ENCODE data around the gene DDC.
A peak's percentile ranks its signal among the peaks of the same experiment; 100 is the strongest.
"Not testable (repeated sequence)": the region's sequence is repeated elsewhere in the genome, so short reads cannot be mapped to it uniquely, and the experiment has no call there.

The DDC gene

GRCh38 chr7:50479743-50480517, 85.3 kb downstream of the DDC start:
- DNase-seq = no peak

GRCh38 chr7:50477640-50478039, 87.6 kb downstream of the DDC start:
- DNase-seq = no peak

DNA sequence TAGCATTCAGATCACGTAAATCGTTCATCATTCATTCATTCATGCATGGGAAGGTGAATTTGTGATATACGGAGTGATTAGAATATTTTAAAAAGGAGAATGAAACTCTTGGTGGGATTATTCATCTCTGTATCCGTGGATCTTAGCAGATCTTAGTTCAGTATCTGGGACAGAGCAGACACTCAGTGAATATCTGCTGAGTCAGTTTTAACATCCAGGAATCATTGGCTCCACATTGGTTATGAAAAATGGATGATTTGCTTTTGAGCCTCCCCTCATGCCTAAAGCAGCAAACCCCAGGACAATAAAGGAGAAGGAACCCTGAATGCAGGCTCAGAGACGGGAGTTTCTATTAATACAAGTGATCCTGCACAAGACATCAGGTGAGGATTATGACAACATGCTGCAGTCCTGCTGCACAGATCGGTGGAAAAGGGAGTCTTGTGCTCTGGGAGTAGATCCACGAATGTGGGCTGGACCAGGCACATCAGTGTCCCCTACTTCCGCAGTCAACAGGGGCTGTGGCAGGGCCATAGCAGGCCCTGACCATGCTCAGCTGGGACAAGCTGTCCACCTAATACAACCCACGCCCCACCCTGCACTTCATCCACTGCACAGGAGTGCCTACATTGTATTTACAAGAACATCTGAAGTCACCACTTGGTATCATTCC, 88.1 kb downstream of the DDC start:
- no peak for DNase-seq

DNA sequence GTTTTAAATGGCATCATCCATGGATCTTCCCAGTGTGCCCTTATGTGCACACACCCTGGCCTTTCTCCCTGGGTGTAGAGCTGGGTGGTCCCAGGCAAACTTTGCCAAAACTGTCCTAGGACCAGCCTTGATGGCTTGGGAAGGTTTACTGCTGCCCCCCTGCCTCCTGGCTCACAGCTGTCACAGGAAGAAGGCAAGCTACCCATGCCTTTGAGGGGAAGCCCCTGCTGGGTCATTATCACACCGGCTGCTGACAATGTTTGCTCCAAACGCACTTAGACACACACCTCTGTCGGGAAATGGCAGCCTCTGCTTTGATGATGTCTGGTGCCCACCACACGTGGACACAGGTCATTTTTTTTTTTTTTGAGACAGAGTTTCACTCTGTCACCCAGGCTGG, 89.9 kb downstream of the DDC start:
- DNase-seq = no peak

- DNase-seq = no peak
Observed at GRCh38 chr7:50474382-50475160, 90.6 kb downstream of the DDC start.

- peak; percentile 5 for DNase-seq
Observed at GRCh38 chr7:50473531-50473930, 91.7 kb downstream of the DDC start.

- no peak for DNase-seq
Observed at GRCh38 chr7:50472427-50472826, 92.8 kb downstream of the DDC start.

- no peak for DNase-seq
Observed at GRCh38 chr7:50471970-50472369, 93.2 kb downstream of the DDC start.

DNA sequence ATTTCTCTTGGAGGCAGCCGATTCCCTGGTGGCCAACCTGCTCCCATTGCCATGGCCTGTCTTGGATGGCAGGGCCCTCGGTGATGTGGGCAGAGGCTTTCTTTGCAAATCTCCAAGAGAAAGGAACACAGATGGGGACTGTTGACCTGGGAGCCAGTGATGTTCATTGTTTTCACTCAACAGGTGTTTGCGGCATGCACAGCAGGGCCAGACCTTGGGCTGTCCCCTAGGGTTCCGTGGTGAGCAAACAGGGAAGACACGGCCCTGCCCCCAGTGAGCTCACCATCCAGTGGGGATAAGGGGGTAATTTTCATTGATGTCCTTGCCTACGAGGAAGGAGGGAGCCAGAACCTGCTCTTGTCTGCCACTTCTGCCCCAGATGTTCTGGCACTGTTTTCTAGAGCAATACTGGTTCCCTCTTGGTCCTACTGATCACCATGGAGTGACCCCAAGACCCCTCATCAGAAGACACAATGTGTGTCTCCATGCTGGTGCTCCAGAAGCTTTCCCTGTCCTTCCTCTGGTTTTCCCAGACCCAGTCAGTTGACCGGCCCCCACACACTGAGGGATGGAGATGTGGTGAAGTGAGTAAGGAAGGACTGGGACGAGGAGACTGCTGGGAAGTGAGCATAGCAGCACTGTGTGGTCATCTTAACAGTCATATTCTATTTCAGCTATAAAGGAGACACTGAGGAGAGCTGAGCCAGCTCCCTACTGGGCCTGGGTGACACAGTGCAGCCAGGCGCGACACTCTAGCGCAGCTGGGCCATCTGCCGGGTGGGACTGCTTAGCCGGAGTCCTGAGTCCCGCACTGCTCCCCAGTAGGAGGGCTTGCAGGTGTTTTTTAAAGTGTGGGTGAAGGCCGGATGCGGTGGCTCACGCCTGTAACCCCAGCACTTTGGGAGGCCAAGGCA, 94.7 kb downstream of the DDC start:
- peak; percentile 3 for DNase-seq

- DNase-seq = no peak
Observed at GRCh38 chr7:50469181-50469580, 96.0 kb downstream of the DDC start.

DNA sequence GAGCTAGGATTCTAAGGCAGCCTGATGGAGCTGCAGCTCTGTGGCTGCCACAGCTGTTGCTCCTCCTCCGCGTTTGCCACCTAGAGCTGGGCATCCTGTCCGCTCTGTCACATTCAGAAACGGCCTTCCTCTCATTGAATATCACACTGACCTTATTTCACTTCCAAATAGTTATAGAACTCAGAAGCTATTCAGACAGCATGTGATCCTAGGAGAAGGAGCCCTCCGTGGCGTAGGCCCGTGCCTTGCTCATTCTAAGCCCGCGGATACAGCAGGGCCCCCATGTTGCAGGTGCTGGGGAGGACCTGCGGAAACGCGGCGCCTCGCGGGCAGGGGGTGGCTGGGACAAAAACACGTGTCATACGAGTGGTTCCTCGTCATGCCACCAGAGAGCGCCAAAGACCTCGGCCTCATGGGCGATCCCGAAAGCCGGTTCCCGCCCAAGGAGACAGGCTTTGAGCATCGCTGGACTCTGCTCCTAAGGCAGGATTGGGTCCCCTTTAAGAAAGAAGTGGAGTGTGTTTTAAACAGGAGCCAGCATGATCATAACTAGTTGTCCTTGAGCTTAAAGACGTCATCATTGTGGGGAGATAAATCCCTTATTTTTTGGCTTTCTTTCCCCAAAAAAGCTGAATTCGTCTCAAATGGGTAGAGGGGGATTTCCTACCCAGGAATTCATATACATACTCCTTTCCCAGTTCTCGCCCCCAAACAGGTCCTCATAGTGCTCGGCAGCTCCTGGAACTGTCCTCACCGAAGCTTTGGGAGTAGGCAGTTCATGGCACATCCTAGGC, 97.2 kb downstream of the DDC start:
- peak; percentile 65 for DNase-seq

GRCh38 chr7:50466815-50467585, 98.2 kb downstream of the DDC start:
- no peak for DNase-seq

- DNase-seq = no peak
Observed at GRCh38 chr7:50463035-50463434, 102.2 kb downstream of the DDC start.

DNA sequence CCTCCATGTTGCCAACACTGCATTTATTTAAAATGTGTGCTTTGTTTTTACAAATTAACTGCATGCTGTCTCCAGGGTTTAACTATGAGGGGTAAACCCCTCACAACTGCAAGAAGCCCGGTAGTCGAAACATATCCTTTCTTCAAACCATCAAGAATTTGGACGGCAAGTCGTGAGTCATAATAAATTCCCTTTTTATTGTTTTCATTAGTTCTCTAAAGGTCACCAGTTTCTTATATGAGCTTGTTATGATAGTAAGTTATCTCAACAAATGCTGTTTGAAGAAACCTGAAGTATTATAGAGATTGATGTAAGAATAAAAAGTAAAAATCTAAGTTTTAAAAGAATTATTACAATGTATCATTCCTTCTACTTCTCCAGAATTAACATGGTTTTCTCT, 102.8 kb downstream of the DDC start:
- no peak for DNase-seq

GRCh38 chr7:50461695-50462094, 103.5 kb downstream of the DDC start:
- no peak for DNase-seq

GRCh38 chr7:50459183-50459582, 106.0 kb downstream of the DDC start:
- not testable (repeated sequence) for DNase-seq

- DNase-seq = not testable (repeated sequence)
Observed at GRCh38 chr7:50458651-50459050, 106.6 kb downstream of the DDC start.

GRCh38 chr7:50456371-50457123, 108.7 kb downstream of the DDC start:
- DNase-seq = no peak

GRCh38 chr7:50455658-50456057, 109.5 kb downstream of the DDC start:
- DNase-seq = no peak

DNA sequence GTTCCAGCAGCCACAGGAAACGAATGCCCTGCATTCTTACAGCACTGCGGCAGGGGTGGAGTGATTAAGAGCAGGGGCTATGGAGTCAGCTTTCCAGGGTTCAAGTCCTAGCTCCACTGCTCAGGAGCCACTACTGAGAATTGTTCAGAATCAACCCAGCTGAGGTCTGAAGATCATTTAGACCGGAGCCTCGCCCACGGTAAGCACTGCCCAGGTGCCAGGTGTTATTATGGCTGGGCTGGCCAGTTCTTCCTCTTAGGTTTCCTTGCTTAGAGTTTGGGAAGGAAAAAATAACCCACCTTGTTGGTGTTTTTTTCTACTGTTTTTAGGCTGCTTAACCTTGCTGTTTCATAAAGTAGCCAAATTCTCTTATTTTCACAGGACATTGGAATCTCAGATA, 110.2 kb downstream of the DDC start:
- DNase-seq = no peak

All from NCI-H1694 (cell line).